Measurements from ENCODE around the gene GUCY2C.

DNA sequence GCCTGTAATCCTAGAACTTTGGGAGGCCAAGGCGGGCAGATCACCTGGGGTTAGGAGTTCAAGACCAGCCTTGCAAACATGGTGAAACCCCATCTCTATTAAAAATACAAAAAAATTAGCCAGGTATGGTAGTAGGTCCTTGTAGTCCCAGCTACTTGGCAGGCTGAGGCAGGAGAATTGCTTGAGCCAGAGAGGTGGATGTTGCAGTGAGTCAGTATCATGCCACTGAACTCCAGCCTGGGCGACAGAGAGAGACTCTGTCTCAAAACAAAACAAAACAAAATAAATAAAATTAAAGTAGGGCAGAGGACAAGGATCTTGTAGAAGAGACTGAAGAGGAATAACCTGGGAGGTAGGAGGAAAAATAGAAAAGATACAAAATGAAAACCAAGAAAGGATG is 45.5 kb upstream of the GUCY2C start:
- TF ChIP-seq, protein P1, sequence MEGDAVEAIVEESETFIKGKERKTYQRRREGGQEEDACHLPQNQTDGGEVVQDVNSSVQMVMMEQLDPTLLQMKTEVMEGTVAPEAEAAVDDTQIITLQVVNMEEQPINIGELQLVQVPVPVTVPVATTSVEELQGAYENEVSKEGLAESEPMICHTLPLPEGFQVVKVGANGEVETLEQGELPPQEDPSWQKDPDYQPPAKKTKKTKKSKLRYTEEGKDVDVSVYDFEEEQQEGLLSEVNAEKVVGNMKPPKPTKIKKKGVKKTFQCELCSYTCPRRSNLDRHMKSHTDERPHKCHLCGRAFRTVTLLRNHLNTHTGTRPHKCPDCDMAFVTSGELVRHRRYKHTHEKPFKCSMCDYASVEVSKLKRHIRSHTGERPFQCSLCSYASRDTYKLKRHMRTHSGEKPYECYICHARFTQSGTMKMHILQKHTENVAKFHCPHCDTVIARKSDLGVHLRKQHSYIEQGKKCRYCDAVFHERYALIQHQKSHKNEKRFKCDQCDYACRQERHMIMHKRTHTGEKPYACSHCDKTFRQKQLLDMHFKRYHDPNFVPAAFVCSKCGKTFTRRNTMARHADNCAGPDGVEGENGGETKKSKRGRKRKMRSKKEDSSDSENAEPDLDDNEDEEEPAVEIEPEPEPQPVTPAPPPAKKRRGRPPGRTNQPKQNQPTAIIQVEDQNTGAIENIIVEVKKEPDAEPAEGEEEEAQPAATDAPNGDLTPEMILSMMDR (IDR thresholded peaks at IDR 0.05; ENCODE audit: low read depth, low read length, poor library complexity, severe bottlenecking), result no peak
- TF ChIP-seq EZH2phosphoT487 (IDR thresholded peaks at IDR 0.05; ENCODE audit: borderline replicate concordance, low read length), result no peak
